GM21576 (cell line): Measurements from ENCODE around the gene AOPEP.
"Not testable (repeated sequence)": the region's sequence is repeated elsewhere in the genome, so short reads cannot be mapped to it uniquely, and the experiment has no call there.

ENCODE experiments used
- ATAC-seq: cut with Tn5 transposase; IDR thresholded peaks from one replicate; pipeline ENCODE4 v1.9.1; 2021; ENCODE audit warnings: mild to moderate bottlenecking, moderate library complexity; ENCODE audit not compliant: unreplicated experiment

AOPEP gene

DNA sequence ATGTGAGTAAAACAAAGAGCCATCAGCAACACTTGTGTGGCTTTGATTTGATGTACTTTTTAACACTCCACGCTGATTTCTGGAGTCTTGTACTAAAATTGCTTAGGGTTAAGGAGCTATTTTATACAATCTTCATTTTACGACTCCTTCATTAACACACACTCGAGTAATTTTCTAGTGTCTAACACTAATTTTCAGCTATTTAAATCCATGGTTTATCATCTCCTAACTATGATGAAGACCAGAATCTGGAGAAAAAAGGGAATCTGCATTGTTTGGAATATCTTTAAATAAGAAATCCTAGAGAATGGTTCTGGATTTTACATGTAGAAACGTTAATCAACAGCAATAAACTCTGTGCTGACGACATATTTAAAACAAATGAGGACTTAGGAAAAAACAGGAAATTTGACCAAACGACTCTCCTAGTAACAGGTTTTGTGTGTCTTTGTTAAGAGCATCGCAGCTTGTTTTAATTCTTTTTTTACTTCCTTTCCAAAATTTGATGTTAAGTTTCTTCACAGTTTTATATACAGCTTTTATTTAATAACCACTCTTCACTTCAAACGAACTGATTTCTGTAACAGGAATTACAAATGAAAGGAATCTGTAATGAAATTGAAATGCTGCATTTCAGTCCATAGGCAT lies 138.5 kb downstream of the AOPEP start:
- no peak for ATAC-seq

GRCh38 chr9:94865582-94866452 lies 139.3 kb downstream of the AOPEP start:
- no peak for ATAC-seq

GRCh38 chr9:94866770-94867169 lies 140.3 kb downstream of the AOPEP start:
- ATAC-seq: no peak

DNA sequence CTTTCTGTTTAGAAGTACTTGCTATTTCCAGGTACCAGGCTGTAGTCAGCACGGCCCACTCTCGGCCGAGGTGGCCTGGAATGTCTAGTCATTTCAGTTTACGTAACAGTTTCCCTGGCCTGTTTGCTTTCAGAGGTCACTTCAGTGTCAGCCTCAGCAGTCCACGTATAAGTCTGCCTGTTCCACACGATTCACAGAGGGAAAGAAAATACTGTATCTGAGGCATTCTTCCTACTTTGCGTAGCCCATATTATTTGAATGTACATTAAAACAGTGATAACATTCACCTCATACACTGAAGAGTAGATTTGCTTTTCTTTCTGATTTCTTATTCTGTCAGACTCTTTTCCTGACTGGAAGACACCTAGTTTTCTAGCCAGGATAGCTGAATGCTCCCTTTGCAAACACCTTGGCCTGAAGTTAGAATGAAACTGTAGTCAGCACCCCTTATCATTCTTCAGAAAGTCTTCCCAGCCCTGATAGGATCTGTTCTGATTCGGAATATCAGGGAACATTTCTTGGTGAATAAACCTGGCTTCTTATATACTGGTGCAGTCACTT lies 140.9 kb downstream of the AOPEP start:
- ATAC-seq: no peak

DNA sequence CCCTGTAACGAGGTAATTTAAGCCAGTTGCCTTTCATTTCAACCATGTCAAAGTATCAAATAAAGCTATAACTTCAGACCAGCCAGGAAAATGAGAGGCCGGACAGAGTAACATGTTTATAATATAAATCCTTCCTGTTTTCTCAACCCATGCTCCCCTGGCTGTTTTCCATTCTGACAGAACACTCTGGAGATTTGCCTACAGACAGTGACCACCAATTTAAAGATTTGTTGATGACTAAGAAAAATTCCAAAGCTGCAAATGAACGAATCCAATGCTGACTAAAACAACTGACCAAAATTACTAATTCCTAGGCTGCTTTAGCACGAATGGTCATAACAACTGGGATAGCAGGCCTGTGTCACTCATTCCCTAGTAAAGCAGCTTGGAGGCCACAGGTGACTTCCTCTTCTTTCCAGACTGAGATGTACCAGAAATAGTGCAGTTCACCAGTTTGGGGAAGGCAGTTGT lies 141.4 kb downstream of the AOPEP start:
- no peak for ATAC-seq

GRCh38 chr9:94868464-94868863 lies 142.0 kb downstream of the AOPEP start:
- no peak for ATAC-seq

DNA sequence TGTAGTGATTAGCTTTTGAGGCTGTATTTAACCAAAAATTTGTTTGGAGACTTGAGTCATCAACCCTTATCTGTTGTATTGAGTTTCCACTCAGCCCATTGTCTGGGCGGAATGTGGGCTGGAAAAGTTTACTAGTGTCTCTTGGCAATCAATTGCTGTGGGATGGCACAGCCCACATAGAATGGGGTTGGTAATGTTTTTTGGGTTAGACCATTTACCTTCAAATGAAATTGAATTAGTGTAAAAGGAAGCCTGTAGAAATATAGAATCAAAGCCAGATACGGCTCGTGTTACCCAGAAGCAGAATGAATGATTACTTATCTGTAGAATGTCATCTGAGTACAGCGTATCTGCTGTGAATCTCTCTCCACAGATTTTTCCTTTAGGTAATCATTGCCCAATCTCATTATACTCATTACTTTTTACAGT lies 142.9 kb downstream of the AOPEP start:
- ATAC-seq: no peak

DNA sequence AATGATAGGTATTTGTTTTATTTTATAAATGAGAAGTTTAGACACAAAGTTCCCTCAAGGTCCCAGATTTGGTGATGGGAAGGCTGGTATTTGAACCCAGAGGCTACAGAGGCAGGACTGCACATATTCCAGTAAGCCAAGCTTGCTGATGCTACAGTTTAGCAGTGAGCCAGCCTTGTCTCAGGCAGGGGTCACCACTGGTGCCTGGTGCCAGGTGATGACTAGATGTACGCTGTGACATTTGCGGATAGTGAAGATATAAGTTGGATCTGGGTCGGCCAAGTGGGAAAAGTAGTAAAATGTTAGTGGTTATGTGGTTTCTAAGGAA lies 143.9 kb downstream of the AOPEP start:
- no peak for ATAC-seq

- no peak for ATAC-seq
These were observed 144.5 kb downstream of the AOPEP start for GRCh38 chr9:94870793-94871558.

DNA sequence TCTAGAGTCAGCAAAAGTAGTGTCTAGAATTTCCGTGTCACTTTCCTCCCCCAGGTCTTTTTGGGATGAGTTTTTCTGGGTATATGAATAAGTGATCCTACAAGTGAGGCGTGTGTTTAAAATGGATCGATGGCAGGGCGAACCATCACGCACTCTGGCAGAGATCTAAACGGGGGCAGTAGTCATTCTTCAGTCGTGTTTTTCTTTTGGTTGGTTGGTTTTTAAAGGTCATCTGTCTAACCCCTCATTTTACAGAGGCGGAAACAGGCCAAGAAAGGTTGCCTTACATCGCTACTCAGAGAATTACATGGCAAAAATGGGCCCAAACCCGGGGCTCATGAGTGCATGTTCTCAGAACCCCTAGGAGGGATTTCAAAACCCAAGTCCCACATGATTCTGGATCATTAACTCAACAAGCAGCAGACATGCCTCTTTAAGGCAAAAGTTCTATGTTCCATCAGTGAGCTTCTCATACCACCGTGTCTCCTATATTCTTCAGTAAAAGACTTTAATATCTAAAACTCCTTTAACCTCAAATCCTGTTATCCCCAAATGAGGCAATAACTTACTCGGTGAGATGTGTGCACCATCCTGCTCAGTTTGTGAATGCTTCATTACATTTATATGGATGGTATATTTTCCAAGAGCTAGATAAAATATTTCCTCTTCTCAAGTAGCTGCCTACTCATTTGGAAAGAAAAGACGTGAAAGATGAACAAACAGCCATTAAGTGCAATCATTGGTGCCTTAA lies 145.8 kb downstream of the AOPEP start:
- no peak for ATAC-seq

- ATAC-seq: no peak
These were observed 146.5 kb downstream of the AOPEP start for GRCh38 chr9:94872891-94873511.

- no peak for ATAC-seq
These were observed 147.8 kb downstream of the AOPEP start for GRCh38 chr9:94874316-94874715.

GRCh38 chr9:94875300-94876020 lies 149.0 kb downstream of the AOPEP start:
- peak; percentile 78 for ATAC-seq

DNA sequence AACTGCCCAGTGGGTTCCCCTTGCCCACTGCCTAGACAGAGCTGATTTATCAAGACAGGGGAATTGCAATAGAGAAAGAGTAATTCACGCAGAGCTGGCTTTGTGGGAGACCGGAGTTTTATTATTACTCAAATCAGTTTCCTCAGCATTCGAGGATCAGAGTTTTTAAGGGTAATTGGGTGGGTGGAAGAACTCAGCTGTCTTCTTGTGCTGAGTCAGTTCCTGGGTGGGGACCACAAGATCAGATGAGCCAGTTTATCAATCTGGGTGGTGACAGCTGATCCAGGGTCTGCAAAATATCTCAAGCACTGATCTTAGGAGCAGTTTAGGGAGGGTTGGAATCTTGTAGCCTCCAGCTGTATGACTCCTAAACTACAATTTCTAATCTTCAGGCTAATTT lies 152.3 kb downstream of the AOPEP start:
- not testable (repeated sequence) for ATAC-seq

GRCh38 chr9:94879230-94879629 lies 152.7 kb downstream of the AOPEP start:
- ATAC-seq: no peak

GRCh38 chr9:94881023-94881422 lies 154.5 kb downstream of the AOPEP start:
- no peak for ATAC-seq

DNA sequence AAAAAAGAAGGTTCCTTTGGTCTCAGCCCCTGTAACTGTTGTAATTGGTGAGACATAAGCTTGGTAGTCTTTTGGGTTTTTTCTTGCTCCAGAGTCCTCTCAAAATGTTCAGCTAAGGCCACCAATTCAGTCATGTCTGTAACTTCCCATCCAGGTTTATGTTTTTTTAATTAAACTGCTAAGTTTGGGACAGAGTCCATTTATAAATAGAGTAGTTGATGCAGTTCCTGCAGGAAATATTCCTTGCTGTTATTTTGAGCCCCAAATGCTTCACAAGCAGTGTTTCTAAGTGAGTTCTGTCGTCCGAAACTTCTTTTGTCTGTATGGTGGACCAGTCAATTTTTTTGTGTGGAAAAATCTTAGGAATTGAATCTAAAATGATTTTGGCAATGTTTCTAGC lies 155.0 kb downstream of the AOPEP start:
- ATAC-seq: no peak

DNA sequence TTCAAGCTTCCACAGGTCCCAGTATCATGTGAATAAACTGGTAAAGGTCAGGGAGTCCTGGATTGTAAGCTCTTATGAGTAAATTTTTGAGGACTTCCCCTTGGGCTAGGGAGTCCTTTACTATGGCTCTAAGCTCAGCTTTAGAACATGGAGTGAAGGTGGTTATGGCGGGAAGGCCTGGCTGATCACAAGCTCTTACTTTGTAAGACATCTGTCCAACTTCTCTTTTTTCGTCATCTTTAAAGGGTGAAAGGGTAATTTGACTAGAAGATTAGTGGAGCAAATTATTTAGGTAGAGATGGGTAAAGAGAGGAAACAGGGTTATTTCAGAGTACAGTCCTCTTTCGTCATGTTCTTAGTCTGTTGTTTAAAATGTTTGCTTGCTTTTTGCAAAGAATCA lies 155.4 kb downstream of the AOPEP start:
- ATAC-seq: no peak

GRCh38 chr9:94882966-94883641 lies 156.6 kb downstream of the AOPEP start:
- no peak for ATAC-seq
